HEK293 (cell line): ENCODE results near the gene TLK1.
"Not testable (repeated sequence)": the region's sequence is repeated elsewhere in the genome, so short reads cannot be mapped to it uniquely, and the experiment has no call there.

Experiments
- ZNF558 ChIP-seq: fragments of 450-650 bp; formaldehyde crosslinking; IDR thresholded peaks from 2 replicates; pipeline ENCODE4 v1.5.1; 2016; ENCODE audit warnings: missing biosample characterization, missing genetic modification characterization
- TF ChIP-seq, protein P1 (sequence below): fragments of 450-650 bp; formaldehyde crosslinking; IDR thresholded peaks from 2 replicates; pipeline ENCODE4 v1.5.1; 2016; ENCODE audit warnings: missing biosample characterization, missing genetic modification characterization

DNA sequence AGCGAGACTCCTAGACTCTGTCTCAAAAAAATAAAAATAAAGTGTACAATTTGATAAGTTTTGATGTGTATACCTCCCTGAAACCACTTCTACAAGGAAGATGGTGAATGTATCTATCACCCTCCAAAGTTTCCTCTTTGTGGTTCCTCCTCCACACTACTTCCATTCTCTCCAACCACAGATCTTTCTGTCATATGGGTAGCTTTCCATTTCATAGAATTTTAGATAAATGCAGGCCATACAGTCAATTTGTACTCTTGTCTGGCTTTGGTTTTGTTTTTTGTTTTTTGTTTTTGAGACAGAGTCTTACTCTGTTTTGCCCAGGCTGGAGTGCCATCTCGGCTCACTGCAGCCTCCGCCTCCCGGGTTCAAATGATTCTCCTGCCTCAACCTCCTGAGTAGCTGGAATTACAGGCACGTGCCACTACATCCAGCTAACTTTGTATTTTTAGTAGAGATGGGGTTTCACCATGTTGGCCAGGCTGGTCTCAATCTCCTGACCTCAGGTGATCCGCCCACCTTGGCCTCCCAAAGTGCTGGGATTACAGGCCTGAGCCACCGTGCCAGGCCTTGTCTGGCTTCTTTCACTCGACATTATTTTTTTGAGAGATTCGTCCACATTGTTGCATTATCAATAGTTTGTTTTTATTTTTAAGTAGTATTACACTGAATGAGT, 2.0 kb upstream of the TLK1 start:
- TF ChIP-seq ZNF558, result not testable (repeated sequence)
- TF ChIP-seq, protein P1, sequence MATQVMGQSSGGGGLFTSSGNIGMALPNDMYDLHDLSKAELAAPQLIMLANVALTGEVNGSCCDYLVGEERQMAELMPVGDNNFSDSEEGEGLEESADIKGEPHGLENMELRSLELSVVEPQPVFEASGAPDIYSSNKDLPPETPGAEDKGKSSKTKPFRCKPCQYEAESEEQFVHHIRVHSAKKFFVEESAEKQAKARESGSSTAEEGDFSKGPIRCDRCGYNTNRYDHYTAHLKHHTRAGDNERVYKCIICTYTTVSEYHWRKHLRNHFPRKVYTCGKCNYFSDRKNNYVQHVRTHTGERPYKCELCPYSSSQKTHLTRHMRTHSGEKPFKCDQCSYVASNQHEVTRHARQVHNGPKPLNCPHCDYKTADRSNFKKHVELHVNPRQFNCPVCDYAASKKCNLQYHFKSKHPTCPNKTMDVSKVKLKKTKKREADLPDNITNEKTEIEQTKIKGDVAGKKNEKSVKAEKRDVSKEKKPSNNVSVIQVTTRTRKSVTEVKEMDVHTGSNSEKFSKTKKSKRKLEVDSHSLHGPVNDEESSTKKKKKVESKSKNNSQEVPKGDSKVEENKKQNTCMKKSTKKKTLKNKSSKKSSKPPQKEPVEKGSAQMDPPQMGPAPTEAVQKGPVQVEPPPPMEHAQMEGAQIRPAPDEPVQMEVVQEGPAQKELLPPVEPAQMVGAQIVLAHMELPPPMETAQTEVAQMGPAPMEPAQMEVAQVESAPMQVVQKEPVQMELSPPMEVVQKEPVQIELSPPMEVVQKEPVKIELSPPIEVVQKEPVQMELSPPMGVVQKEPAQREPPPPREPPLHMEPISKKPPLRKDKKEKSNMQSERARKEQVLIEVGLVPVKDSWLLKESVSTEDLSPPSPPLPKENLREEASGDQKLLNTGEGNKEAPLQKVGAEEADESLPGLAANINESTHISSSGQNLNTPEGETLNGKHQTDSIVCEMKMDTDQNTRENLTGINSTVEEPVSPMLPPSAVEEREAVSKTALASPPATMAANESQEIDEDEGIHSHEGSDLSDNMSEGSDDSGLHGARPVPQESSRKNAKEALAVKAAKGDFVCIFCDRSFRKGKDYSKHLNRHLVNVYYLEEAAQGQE (tag by site-specific recombination), result not testable (repeated sequence)
